H1 (cell line): Measurements from ENCODE around the gene OR7G2. TPM values are rescaled to one million over a fixed set of nuclear protein-coding genes. Genes with fewer than 3 reads are reported as not detected.

Experiments
- CHD7 ChIP-seq: fragments of 300-600 bp; sonication (generic); IDR thresholded peaks from 2 replicates; pipeline ENCODE4 v1.7.1; 2012; ENCODE audit warnings: low read length, moderate library complexity, mild to moderate bottlenecking, inconsistent platforms; ENCODE audit not compliant: insufficient replicate concordance
- HDAC2 ChIP-seq, 2 experiments: fragments of 300-600 bp in 1 of 2; sonication (generic) in 1 of 2; IDR thresholded peaks; 2 replicates each; pipeline ENCODE4 v1.6.1; 2011 to 2012; ENCODE audit warnings: low read depth in 2 of 2, low read length in 2 of 2, mild to moderate bottlenecking in 2 of 2, moderate library complexity in 2 of 2, borderline replicate concordance in 1 of 2, inconsistent platforms in 1 of 2
- KDM4A ChIP-seq: IDR thresholded peaks from one replicate; pipeline ENCODE4 v1.7.1; 2012; ENCODE audit warnings: low read depth, mild to moderate bottlenecking, moderate library complexity, low read length, inconsistent platforms; ENCODE audit not compliant: severe bottlenecking
- RBBP5 ChIP-seq: IDR thresholded peaks from 2 replicates; pipeline ENCODE4 v1.7.1; 2012; ENCODE audit warnings: low read depth, mild to moderate bottlenecking, inconsistent platforms, low read length, moderate library complexity, borderline replicate concordance
- SIN3A ChIP-seq, 2 experiments: IDR thresholded peaks in 1 of 2; conservative IDR thresholded peaks in 1 of 2; 2 replicates each; pipeline ENCODE4 v1.6.1; 2011 to 2012; ENCODE audit warnings: low read length in 2 of 2, improper control_type of control experiment in 1 of 2, low read depth in 1 of 2, mild to moderate bottlenecking in 1 of 2
- SP4 ChIP-seq: IDR thresholded peaks from 2 replicates; pipeline ENCODE4 v1.6.1; 2012; ENCODE audit warnings: low read length, inconsistent platforms
- TCF12 ChIP-seq: IDR thresholded peaks from 2 replicates; pipeline ENCODE4 v1.6.1; 2011; ENCODE audit warnings: low read depth, mild to moderate bottlenecking, low read length
- TEAD4 ChIP-seq: IDR thresholded peaks from 2 replicates; pipeline ENCODE4 v1.6.1; 2012; ENCODE audit warnings: low read depth, low read length, inconsistent platforms, mixed read lengths
- polyA plus RNA-seq, 7 experiments: library from polyadenylated mRNA; depleted of rRNA in 3 of 7; stranded (reverse) in 5 of 7; unstranded in 2 of 7; fragments of >200 nt in 5 of 7; fragments of 200-250 nt in 2 of 7; gene quantifications; 1 replicate in 5 of 7; 2 replicates in 1 of 7; 4 replicates in 1 of 7; pipeline versions ENCODE4 v1.2.1 to v1.2.3, GENCODE V29; 2011 to 2013; ENCODE audit warnings: missing spikeins in 2 of 7, mixed read lengths in 2 of 7
- total RNA-seq: library from RNA; stranded (reverse); fragmentation: NEBNext Ultra II Directional; extraction: Animal tissue kit (Norgen Biotek cat#: 25700); gene quantifications from 2 replicates; pipeline ENCODE4 v1.2.1, GENCODE V29; 2021

OR7G2 gene
- total and polyA plus RNA-seq, 2 of the 8 experiments (the other 6 are each of a cell fraction or from before 2014, with no cell fraction given): not detected

- TF ChIP-seq CHD7: no peak
- no peak for TF ChIP-seq TCF12
- TF ChIP-seq SIN3A (conservative IDR thresholded peaks at IDR 0.05 in 1 of 2, IDR thresholded peaks at IDR 0.05 in 1 of 2; ENCODE audit: low read depth in 1 of 2, low read length in 2 of 2): no peak
- no peak for TF ChIP-seq SP4
- TF ChIP-seq RBBP5: no peak
- TF ChIP-seq TEAD4: no peak
- TF ChIP-seq HDAC2 (IDR thresholded peaks at IDR 0.05; ENCODE audit: borderline replicate concordance in 1 of 2, low read depth in 2 of 2, low read length in 2 of 2): no peak
- TF ChIP-seq KDM4A: no peak
Observed at GRCh38 chr19:9058905-9059667, 48.2 kb downstream of the OR7G2 start (continued).
